CD14-positive monocyte (primary cell): ENCODE data around the gene SLC35F3. TPM values are rescaled to one million over a fixed set of nuclear protein-coding genes. Genes with fewer than 3 reads are reported as not detected.

Source experiments
- DNase-seq, 3 donors: peaks; one replicate each; pipeline ENCODE4 v3.0.0-alpha.2; 2011 to 2022
- H2AFZ ChIP-seq: 2 replicates; pipeline ENCODE4 v1.6.0; 2012; ENCODE audit warnings: mild to moderate bottlenecking, low read depth, low read length, inconsistent platforms; ENCODE audit not compliant: insufficient read depth, poor library complexity, severe bottlenecking
- H3K27ac ChIP-seq, 2 donors: 1 replicate in 1 of 2; 2 replicates in 1 of 2; pipeline ENCODE4 v1.5.1; 2012 to 2013; ENCODE audit warnings: low read length in 2 of 2, control low read depth in 1 of 2, inconsistent platforms in 1 of 2, low read depth in 1 of 2, mild to moderate bottlenecking in 1 of 2
- H3K27me3 ChIP-seq, 2 donors: one replicate each; pipeline versions ENCODE4 v1.6.0 to v1.6.1; 2011 to 2013; ENCODE audit warnings: low read length in 2 of 2; ENCODE audit not compliant: control insufficient read depth in 2 of 2, insufficient read depth in 2 of 2
- H3K36me3 ChIP-seq, 2 donors: replicated peaks in 1 of 2; 1 replicate in 1 of 2; 2 replicates in 1 of 2; pipeline versions ENCODE4 v1.5.1 to v1.6.1; 2012 to 2013; ENCODE audit warnings: low read length in 2 of 2, control low read depth in 1 of 2, inconsistent platforms in 1 of 2, mild to moderate bottlenecking in 1 of 2; ENCODE audit not compliant: insufficient read depth in 2 of 2, control insufficient read depth in 1 of 2
- H3K4me1 ChIP-seq, 2 donors: 1 replicate in 1 of 2; 2 replicates in 1 of 2; pipeline versions ENCODE4 v1.5.1 to v1.6.1; 2012 to 2013; ENCODE audit warnings: low read length in 2 of 2, control low read depth in 1 of 2, inconsistent platforms in 1 of 2, mild to moderate bottlenecking in 1 of 2, moderate library complexity in 1 of 2; ENCODE audit not compliant: insufficient read depth in 2 of 2, control insufficient read depth in 1 of 2
- H3K4me2 ChIP-seq: replicated peaks from 2 replicates; pipeline ENCODE3; 2012; ENCODE audit warnings: low read length, moderate library complexity, mild to moderate bottlenecking; ENCODE audit not compliant: poor library complexity, severe bottlenecking; ENCODE audit errors: extremely low read depth
- H3K4me3 ChIP-seq, 3 experiments: fragments of 200-600 bp in 1 of 3; sonication (generic) in 1 of 3; replicated peaks in 1 of 3; 1 replicate in 2 of 3; 2 replicates in 1 of 3; pipeline ENCODE4 v1.5.1; 2011 to 2013; ENCODE audit warnings: low read length in 3 of 3, mild to moderate bottlenecking in 3 of 3, control low read depth in 2 of 3, low read depth in 2 of 3, inconsistent platforms in 1 of 3, moderate library complexity in 1 of 3
- H3K79me2 ChIP-seq: 2 replicates; pipeline ENCODE4 v1.6.0; 2012; ENCODE audit warnings: mild to moderate bottlenecking, control low read depth, inconsistent platforms, low read length, moderate library complexity; ENCODE audit not compliant: insufficient read depth
- H3K9ac ChIP-seq: 2 replicates; pipeline ENCODE4 v1.6.0; 2017; ENCODE audit warnings: low read length, mild to moderate bottlenecking; ENCODE audit not compliant: insufficient read depth, poor library complexity, severe bottlenecking
- H3K9me3 ChIP-seq, 2 donors: replicated peaks in 1 of 2; 1 replicate in 1 of 2; 2 replicates in 1 of 2; pipeline versions ENCODE4 v1.5.1 to v1.6.1; 2012 to 2013; ENCODE audit warnings: low read length in 2 of 2, control low read depth in 1 of 2; ENCODE audit not compliant: control insufficient read depth in 1 of 2, insufficient read depth in 1 of 2
- H4K20me1 ChIP-seq: 2 replicates; pipeline ENCODE4 v1.6.0; 2012; ENCODE audit warnings: mild to moderate bottlenecking, low read length, control low read depth, moderate library complexity; ENCODE audit not compliant: insufficient read depth
- H3K27ac Mint-ChIP-seq, 7 donors: one replicate each; pipeline ENCODE4 v1.8.0; 2020; ENCODE audit warnings: mild to moderate bottlenecking in 7 of 7, mixed read lengths in 7 of 7, moderate library complexity in 6 of 7, inconsistent platforms in 2 of 7
- H3K27me3 Mint-ChIP-seq, 3 donors: one replicate each; pipeline ENCODE4 v1.8.0; 2021 to 2022; ENCODE audit warnings: low read depth in 3 of 3, mild to moderate bottlenecking in 3 of 3, mixed read lengths in 3 of 3, moderate library complexity in 3 of 3, inconsistent platforms in 1 of 3
- H3K36me3 Mint-ChIP-seq, 2 donors: one replicate each; pipeline ENCODE4 v1.8.0; 2020; ENCODE audit warnings: mixed read lengths in 2 of 2, inconsistent platforms in 1 of 2, mild to moderate bottlenecking in 1 of 2
- H3K4me1 Mint-ChIP-seq: one replicate; pipeline ENCODE4 v1.8.0; 2020; ENCODE audit warnings: mild to moderate bottlenecking, mixed read lengths
- H3K4me3 Mint-ChIP-seq, 2 donors: one replicate each; pipeline ENCODE4 v1.8.0; 2020; ENCODE audit warnings: mild to moderate bottlenecking in 2 of 2, mixed read lengths in 2 of 2, moderate library complexity in 1 of 2
- H3K9me3 Mint-ChIP-seq, 7 donors: one replicate each; pipeline ENCODE4 v1.8.0; 2020 to 2022; ENCODE audit warnings: mixed read lengths in 7 of 7, mild to moderate bottlenecking in 6 of 7, moderate library complexity in 6 of 7, inconsistent platforms in 2 of 7
- CTCF ChIP-seq: fragments of 200-600 bp; IDR thresholded peaks from one replicate; pipeline ENCODE4 v1.8.0; 2022; ENCODE audit warnings: antibody characterized with exemption, mild to moderate bottlenecking
- WGBS: methylation state at CpG from one replicate; pipeline ENCODE4 v1.1.5; 2013; ENCODE audit warnings: missing lambda C conversion rate; ENCODE audit not compliant: insufficient coverage; 5-methylcytosine and 5-hydroxymethylcytosine counted together
- intact Hi-C, 2 donors: fragments of 100-400 bp; cut with micrococcal nuclease; formaldehyde crosslinking; loops; one replicate each; pipeline versions ENCODE4 v1.15.0 to v1.15.1; 2023
- polyA plus RNA-seq, 3 donors: library from polyadenylated mRNA; depleted of rRNA in 1 of 3; unstranded in 2 of 3; stranded (reverse) in 1 of 3; fragments of 300-500 nt in 2 of 3; fragments of >200 nt in 1 of 3; fragmentation: Illumina TruSeq in 2 of 3; gene quantifications; 1 replicate in 2 of 3; 2 replicates in 1 of 3; pipeline ENCODE4 v1.2.3, GENCODE V29; 2012 to 2021

The SLC35F3 gene
- polyA plus RNA-seq, 3 donors, result 0.17 to 0.78 TPM; not detected in 1

- Histone ChIP-seq H4K20me1 (no peaks in the 10 kb centered on the region), H3K79me2 (no peaks in the 10 kb centered on the region), H3K9ac (no peak overlapping the region), H3K4me3 (no peak overlapping the region), H3K27ac (no peak overlapping the region), H3K4me1 (no peaks in the 10 kb centered on the region), H3K36me3 (no peaks in the 10 kb centered on the region), H3K9me3 (peaks cover 6% of the 10 kb centered on the region in 2 donors), H3K27me3 (no peaks in the 10 kb centered on the region), H2AFZ (no peak overlapping the region), H3K4me2 (no peak overlapping the region)
- Mint-ChIP-seq H3K27me3 (peaks cover 0 to 2% (median 0%) of the 10 kb centered on the region in 3 donors), H3K9me3 (peaks cover 7 to 16% (median 11%) of the 10 kb centered on the region in 7 donors), H3K27ac (no peak overlapping the region), H3K36me3 (no peaks in the 10 kb centered on the region), H3K4me1 (no peaks in the 10 kb centered on the region), H3K4me3 (no peak overlapping the region)
- no CpG with 5 or more reads among the region's 2 CpGs for WGBS
- no peak for TF ChIP-seq CTCF
- no peak for DNase-seq
- intact Hi-C loops, result no loop called here
These were observed 37.4 kb upstream of the SLC35F3 start for GRCh38 chr1:233867028-233867427.

GRCh38 chr1:233868461-233868860, 36.0 kb upstream of the SLC35F3 start:
- Mint-ChIP-seq H3K4me1 (no peaks in the 10 kb centered on the region), H3K9me3 (peaks cover 7 to 16% (median 11%) of the 10 kb centered on the region in 7 donors), H3K4me3 (no peak overlapping the region), H3K27ac (no peak overlapping the region), H3K36me3 (no peaks in the 10 kb centered on the region), H3K27me3 (peaks cover 0 to 3% (median 2%) of the 10 kb centered on the region in 3 donors)
- H3K9me3 ChIP-seq, result peaks cover 6% of the 10 kb centered on the region in 2 donors
- DNase-seq, result no peak
- 89% methylated on average over 1 of the region's 2 CpGs for WGBS
- no peaks in the 10 kb centered on the region for H3K79me2 ChIP-seq
- no peak overlapping the region for H2AFZ ChIP-seq
- H3K27ac ChIP-seq, result no peak overlapping the region
- intact Hi-C loops, result no loop called here
- no peak overlapping the region for H3K9ac ChIP-seq
- no peaks in the 10 kb centered on the region for H3K27me3 ChIP-seq
- no peak overlapping the region for H3K4me3 ChIP-seq
- no peaks in the 10 kb centered on the region for H3K36me3 ChIP-seq
- H3K4me1 ChIP-seq, result no peaks in the 10 kb centered on the region
- no peak for TF ChIP-seq CTCF
- H4K20me1 ChIP-seq, result no peaks in the 10 kb centered on the region
- no peak overlapping the region for H3K4me2 ChIP-seq
